Esophagus muscularis mucosa (tissue), 4 donors: ENCODE data around the gene ADCY10. TPM values are rescaled to one million over a fixed set of nuclear protein-coding genes. Genes with fewer than 3 reads are reported as not detected.

Source experiments
- DNase-seq: peaks from one replicate; pipeline ENCODE4 v3.0.0-alpha.2; 2017; ENCODE audit errors: extremely low spot score
- H3K27ac ChIP-seq, 4 donors: fragments of 200-600 bp; sonication (generic); replicated peaks in 1 of 4; 1 replicate in 3 of 4; 2 replicates in 1 of 4; pipeline ENCODE4 v1.5.1; 2016 to 2019; ENCODE audit warnings: mild to moderate bottlenecking in 1 of 4
- H3K27me3 ChIP-seq, 4 donors: fragments of 200-600 bp; sonication (generic); one replicate each; pipeline versions ENCODE4 v1.5.1 to v1.6.0; 2016 to 2019
- H3K36me3 ChIP-seq, 4 donors: fragments of 200-600 bp; sonication (generic); one replicate each; pipeline ENCODE4 v1.5.1; 2016 to 2019
- H3K4me1 ChIP-seq, 4 donors: fragments of 200-600 bp; sonication (generic); one replicate each; pipeline ENCODE4 v1.5.1; 2016 to 2019
- H3K4me3 ChIP-seq, 4 donors: fragments of 200-600 bp; sonication (generic); 1 replicate in 2 of 4; 2 replicates in 2 of 4; pipeline ENCODE4 v1.5.1; 2016 to 2019; ENCODE audit warnings: mild to moderate bottlenecking in 4 of 4, moderate library complexity in 1 of 4
- H3K9me3 ChIP-seq, 4 donors: fragments of 200-600 bp; sonication (generic); 1 replicate in 3 of 4; 2 replicates in 1 of 4; pipeline ENCODE4 v1.5.1; 2016 to 2019
- EP300 ChIP-seq: sonication (generic); formaldehyde crosslinking; IDR thresholded peaks from one replicate; pipeline ENCODE4 v1.6.1; 2017; ENCODE audit warnings: antibody characterized with exemption
- POLR2A ChIP-seq: fragments of 450-650 bp; IDR thresholded peaks from one replicate; pipeline ENCODE4 v1.6.1; 2017; ENCODE audit warnings: antibody characterized with exemption, moderate library complexity, mild to moderate bottlenecking, low read depth
- POLR2AphosphoS5 ChIP-seq, 2 donors: sonication (generic); formaldehyde crosslinking; IDR thresholded peaks; one replicate each; pipeline ENCODE4 v1.6.1; 2017; ENCODE audit warnings: antibody characterized with exemption in 2 of 2
- WGBS: methylation state at CpG from one replicate; pipeline ENCODE4 v1.1.5; 2018; 5-methylcytosine and 5-hydroxymethylcytosine counted together
- intact Hi-C: fragments of 100-400 bp; cut with DNase I; formaldehyde crosslinking; loops from one replicate; pipeline ENCODE4 v1.15.1; 2023
- total RNA-seq, 4 donors: library from RNA; depleted of rRNA; stranded (reverse); fragments of >200 nt; gene quantifications; one replicate each; pipeline versions ENCODE4 v1.1.0 to v1.2.1, GENCODE V29; 2016
- TF ChIP-seq, protein P1 (sequence below), 3 experiments: fragments of 200-600 bp in 2 of 3; fragments of 450-650 bp in 1 of 3; sonication (generic) in 2 of 3; IDR thresholded peaks; one replicate each; pipeline ENCODE4 v1.5.1; 2017 to 2019; ENCODE audit warnings: antibody characterized with exemption in 3 of 3, mild to moderate bottlenecking in 2 of 3, moderate library complexity in 1 of 3

The ADCY10 gene
- total RNA-seq, 4 donors from 2014 or later = under 0.01 to 0.29 (median 0.21) TPM

DNA sequence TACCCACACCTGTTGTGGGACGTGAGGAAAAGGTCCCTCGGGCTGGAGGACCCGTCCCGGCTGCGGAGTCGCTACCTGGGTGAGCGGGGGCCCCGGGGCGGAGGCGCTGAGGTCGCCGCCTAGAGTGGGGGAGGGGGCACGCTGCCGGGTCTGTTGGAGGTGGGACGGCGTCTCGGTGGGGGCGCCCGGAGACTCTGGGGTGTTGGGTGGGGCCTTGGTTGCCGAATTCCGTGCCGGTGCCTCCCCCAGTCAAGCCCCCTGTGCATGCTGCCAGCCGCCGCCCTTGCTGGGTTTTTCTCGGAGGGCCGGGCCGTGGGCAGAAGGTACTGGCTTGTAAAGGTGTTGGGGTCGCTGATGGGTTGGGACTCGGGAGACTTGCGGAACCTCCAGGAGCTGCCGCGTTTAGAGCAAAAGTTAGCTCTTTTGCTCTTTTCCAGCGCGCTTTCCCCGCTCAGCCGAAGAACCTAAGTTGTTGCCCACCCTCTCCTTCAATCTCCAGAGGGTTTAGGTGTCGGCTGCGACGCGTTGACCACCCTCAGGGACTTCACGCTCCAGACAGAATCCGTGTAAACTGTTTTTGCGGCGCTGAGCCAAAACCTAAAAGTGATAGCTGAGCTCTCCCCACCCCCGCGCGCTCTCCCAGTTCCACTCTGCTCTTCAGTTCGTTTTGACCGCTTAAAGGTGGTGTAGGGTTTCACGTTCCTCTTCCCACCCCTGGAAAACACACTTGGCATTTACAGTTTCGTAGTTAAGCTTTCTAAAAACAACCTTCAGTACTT is 23.2 kb upstream of the ADCY10 start, which contains the start of gene MPC2:
MPC2 (minus strand) TSS at position 143 of the 779 bp plus-strand sequence. CDS start 1,231 bp downstream, outside the sequence.
- 0% methylated on average over 29 of the region's 51 CpGs for WGBS
- peak; percentile 93 for DNase-seq
- TF ChIP-seq, protein P1, sequence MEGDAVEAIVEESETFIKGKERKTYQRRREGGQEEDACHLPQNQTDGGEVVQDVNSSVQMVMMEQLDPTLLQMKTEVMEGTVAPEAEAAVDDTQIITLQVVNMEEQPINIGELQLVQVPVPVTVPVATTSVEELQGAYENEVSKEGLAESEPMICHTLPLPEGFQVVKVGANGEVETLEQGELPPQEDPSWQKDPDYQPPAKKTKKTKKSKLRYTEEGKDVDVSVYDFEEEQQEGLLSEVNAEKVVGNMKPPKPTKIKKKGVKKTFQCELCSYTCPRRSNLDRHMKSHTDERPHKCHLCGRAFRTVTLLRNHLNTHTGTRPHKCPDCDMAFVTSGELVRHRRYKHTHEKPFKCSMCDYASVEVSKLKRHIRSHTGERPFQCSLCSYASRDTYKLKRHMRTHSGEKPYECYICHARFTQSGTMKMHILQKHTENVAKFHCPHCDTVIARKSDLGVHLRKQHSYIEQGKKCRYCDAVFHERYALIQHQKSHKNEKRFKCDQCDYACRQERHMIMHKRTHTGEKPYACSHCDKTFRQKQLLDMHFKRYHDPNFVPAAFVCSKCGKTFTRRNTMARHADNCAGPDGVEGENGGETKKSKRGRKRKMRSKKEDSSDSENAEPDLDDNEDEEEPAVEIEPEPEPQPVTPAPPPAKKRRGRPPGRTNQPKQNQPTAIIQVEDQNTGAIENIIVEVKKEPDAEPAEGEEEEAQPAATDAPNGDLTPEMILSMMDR (IDR thresholded peaks at IDR 0.05) = no peak
- TF ChIP-seq POLR2AphosphoS5 (IDR thresholded peaks at IDR 0.05) (peak; percentile 64 to 66), POLR2A (no peak), EP300 (no peak)
- Histone ChIP-seq H3K27ac (peak within 1 kb of the TSS; percentile 90 to 99 (median 98)), H3K36me3 (peaks cover 0 to 4% (median 0%) of the 10 kb centered on the region in 4 donors), H3K4me3 (peak within 1 kb of the TSS; percentile 86 to 98 (median 94)), H3K27me3 (no peaks in the 10 kb centered on the region), H3K9me3 (no peaks in the 10 kb centered on the region), H3K4me1 (peaks cover 29 to 70% (median 49%) of the 10 kb centered on the region in 4 donors)
- intact Hi-C loops = loop anchor here (2.0 to 5.0 kb wide), 2 partner anchors 145 to 222 kb away; no protein-coding TSS in a partner anchor

DNA sequence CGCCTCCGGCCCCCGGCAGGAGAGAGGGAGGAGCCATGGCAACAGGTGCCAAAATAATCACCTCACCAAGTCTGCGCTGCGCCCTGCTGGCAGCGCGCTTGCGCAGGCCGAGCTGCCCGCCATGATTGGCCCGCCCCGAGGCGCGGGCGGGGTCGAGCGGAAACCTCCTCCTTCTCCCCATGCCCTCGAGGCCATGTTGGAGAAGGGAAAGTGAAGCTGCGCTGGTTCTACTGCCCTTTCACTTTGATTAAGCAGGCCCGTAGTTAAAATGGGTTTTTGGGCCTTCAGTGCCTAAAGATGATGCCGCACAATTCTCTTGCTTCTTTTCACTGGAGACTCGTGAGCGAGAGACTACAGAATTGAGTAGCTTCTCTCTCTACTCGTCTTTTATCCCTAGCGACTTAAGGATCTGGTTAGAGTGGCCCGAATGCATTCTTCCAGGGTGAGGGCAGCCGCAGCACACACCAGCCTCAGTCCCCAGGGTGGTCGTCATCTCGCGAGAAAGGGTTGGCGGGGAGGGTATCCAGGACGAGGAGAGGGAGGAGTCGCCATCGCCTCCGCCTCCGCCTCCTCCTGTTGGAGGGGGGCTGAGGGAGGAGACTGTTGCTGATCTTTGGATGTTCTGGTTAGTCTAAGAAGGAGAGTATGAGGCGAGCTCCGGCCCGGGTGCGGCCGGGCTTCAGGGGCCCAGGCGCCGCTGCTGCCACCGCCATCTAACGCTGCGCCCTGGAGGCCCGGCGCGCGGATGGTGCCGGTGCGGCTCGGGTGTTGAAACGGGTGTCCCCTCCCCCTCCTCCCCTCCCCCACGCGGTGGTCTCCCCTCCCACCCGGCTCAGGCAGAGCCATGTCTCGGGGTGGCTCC is 22.4 kb upstream of the ADCY10 start, which contains the start of gene DCAF6:
DCAF6 (plus strand) TSS at position 616 of the 862 bp plus-strand sequence; CDS start at position 845, 229 bp downstream.
- Histone ChIP-seq H3K9me3 (no peaks in the 10 kb centered on the region), H3K4me1 (peaks cover 29 to 67% (median 48%) of the 10 kb centered on the region in 4 donors), H3K4me3 (peak within 1 kb of the TSS; percentile 86 to 98 (median 94)), H3K27ac (peak within 1 kb of the TSS; percentile 90 to 99 (median 98)), H3K27me3 (no peaks in the 10 kb centered on the region), H3K36me3 (no peaks in the 10 kb centered on the region)
- intact Hi-C loops = loop anchor here (2.0 to 5.0 kb wide), 2 partner anchors 146 to 221 kb away; no protein-coding TSS in a partner anchor
- TF ChIP-seq, protein P1 (IDR thresholded peaks at IDR 0.05) = no peak
- TF ChIP-seq POLR2AphosphoS5 (IDR thresholded peaks at IDR 0.05) (peak; percentile 93 to 96), POLR2A (peak; percentile 84), EP300 (no peak)
- WGBS = 2% methylated on average over 25 of the region's 58 CpGs
- peak; percentile 98 for DNase-seq

GRCh38 chr1:167935216-167936067 is 21.5 kb upstream of the ADCY10 start:
- under 1% methylated on average over 27 of the region's 45 CpGs for WGBS
- H3K27ac ChIP-seq = peak overlapping the region; percentile 90 to 99 (median 98)
- no peaks in the 10 kb centered on the region for H3K27me3 ChIP-seq
- no peak for DNase-seq
- no peaks in the 10 kb centered on the region for H3K9me3 ChIP-seq
- H3K4me3 ChIP-seq = peak overlapping the region; percentile 86 to 98 (median 94)
- intact Hi-C loops = loop anchor here (2.0 to 5.0 kb wide), 2 partner anchors 147 to 221 kb away; no protein-coding TSS in a partner anchor
- peaks cover 29 to 62% (median 47%) of the 10 kb centered on the region in 4 donors for H3K4me1 ChIP-seq
- H3K36me3 ChIP-seq = no peaks in the 10 kb centered on the region
- TF ChIP-seq POLR2A (peak; percentile 73), POLR2AphosphoS5 (IDR thresholded peaks at IDR 0.05) (peak in 1 of 2 donors; percentile 93), EP300 (no peak)

GRCh38 chr1:167934426-167935215 is 20.7 kb upstream of the ADCY10 start:
- H3K27ac ChIP-seq = peak overlapping the region; percentile 90 to 99 (median 98)
- H3K4me3 ChIP-seq = peak overlapping the region; percentile 86 to 98 (median 94)
- no peaks in the 10 kb centered on the region for H3K27me3 ChIP-seq
- no peaks in the 10 kb centered on the region for H3K36me3 ChIP-seq
- no peaks in the 10 kb centered on the region for H3K9me3 ChIP-seq
- 16% methylated on average over 4 of the region's 4 CpGs for WGBS
- H3K4me1 ChIP-seq = peaks cover 29 to 62% (median 48%) of the 10 kb centered on the region in 4 donors
- TF ChIP-seq, protein P1 (IDR thresholded peaks at IDR 0.05) = no peak
- TF ChIP-seq EP300 (no peak), POLR2AphosphoS5 (IDR thresholded peaks at IDR 0.05) (no peak), POLR2A (no peak)
- intact Hi-C loops = loop anchor here (5.0 kb wide), 1 partner anchor 148 kb away; no protein-coding TSS in a partner anchor
- no peak for DNase-seq
